PC-3 (cell line): ENCODE data around the gene FPGS.

Experiments used
- CTCF ChIP-seq: fragments of 300-600 bp; sonication (generic); conservative IDR thresholded peaks from 2 replicates; pipeline ENCODE4 v1.5.1; 2017; ENCODE audit warnings: antibody characterized with exemption, low read depth, mild to moderate bottlenecking, low read length
- EZH2 ChIP-seq: fragments of 300-600 bp; sonication (generic); IDR thresholded peaks from one replicate; pipeline ENCODE4 v1.6.1; 2017; ENCODE audit warnings: antibody characterized with exemption, mild to moderate bottlenecking, low read length; ENCODE audit not compliant: unreplicated experiment
- EZH2phosphoT487 ChIP-seq: fragments of 300-600 bp; sonication (generic); IDR thresholded peaks from 2 replicates; pipeline ENCODE4 v1.6.1; 2018; ENCODE audit warnings: mild to moderate bottlenecking, antibody characterized with exemption, low read length, borderline replicate concordance

GRCh38 chr9:127767909-127768331 is 34.8 kb upstream of the FPGS start:
- TF ChIP-seq CTCF (no peak), EZH2 (no peak), EZH2phosphoT487 (no peak)
